NCI-H2171 (cell line): ENCODE data around the gene ZNF687.

Experiments used
- DNase-seq: peaks from one replicate; lab custom pipeline; 2025; lab: John Stamatoyannopoulos, UW

Gene ZNF687

DNA sequence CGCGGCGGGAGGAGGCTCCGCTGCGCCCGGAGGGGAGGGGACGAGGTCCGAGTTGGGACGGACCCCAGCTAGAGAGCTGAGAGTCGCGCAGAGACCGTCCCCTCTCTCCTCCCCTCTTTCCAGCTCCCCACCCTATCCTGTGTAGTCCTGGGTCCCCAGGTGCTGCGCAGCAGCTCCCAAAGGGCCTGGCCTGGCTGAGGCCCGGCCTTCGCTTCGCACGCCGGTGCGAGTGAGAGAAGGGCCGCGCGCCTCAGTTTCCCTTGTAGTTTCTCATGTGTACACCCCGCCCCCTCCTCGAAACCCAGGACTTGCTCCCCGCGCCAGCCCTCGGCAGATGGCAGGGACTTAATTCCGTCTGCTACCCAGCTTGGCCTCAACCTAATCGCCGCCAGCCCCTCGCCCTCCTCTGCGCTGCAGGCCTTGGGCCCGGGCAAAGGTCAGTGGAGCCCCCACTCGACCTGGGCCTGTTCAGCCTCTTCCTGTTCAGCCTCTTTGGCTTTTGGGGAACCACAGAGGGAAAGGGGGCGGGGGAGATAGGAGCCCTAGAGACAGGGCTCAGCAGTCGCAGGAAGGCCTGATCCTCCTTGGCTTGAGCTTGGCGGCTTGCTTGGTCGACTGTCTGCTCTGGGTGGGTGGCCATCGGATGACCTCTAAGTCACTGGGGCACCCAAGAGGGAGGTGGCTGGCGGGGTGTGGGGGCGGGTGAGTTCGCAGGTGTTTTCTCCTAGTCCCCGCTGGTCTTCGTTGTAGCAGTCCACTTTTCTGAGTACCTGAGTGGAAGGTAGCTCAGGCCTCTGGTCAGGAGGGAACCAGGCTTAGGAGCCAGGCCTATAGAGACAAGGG lies 1.0 kb downstream of the ZNF687 start:
- DNase-seq, result peak; percentile 4

DNA sequence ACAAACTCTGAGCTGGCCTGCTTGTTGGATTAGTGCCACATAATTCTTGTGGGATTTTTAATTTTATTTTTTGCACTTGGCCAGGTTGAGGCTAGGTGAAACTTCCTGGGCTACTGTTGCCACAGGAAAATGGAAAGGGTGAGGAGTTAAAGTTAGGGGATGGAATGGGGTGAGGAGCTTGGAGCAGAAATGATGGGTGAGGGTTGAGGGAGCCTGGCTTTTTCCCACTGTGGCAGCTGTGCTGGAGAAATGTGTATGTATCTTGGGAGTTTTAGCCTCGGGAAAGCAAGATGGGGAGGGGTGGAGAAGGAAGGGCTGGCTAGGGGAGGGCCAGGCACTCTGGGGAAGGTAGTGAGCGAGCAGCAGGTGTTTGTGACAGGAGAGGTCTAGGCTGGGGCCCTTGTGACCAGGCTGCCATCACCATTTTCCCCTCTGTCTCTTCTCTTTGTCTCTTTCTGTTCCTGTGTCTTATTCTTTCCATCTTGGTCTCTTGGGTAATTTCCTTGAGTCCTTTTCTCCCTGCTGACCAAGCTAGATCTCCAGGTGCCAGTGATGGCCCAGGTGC lies 2.0 kb downstream of the ZNF687 start:
- DNase-seq, result no peak

DNA sequence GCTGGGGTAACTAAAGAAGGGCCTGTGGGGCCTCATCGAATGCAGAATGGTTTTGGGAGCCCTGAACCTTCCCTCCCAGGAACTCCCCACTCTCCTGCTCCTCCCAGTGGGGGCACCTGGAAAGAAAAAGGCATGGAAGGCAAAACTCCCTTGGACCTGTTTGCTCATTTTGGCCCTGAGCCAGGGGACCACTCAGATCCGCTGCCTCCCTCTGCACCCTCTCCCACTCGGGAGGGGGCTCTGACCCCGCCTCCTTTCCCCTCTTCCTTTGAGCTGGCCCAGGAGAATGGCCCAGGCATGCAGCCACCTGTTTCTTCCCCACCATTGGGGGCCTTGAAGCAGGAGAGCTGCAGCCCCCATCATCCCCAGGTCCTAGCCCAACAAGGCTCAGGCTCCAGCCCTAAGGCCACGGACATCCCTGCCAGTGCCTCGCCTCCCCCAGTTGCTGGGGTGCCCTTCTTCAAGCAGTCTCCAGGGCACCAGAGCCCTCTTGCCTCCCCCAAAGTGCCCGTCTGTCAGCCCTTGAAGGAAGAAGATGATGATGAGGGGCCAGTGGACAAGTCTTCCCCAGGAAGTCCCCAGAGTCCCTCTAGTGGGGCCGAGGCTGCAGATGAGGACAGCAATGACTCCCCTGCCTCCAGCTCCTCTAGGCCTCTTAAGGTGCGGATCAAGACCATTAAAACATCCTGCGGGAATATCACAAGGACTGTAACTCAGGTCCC lies 4.7 kb downstream of the ZNF687 start:
- no peak for DNase-seq

DNA sequence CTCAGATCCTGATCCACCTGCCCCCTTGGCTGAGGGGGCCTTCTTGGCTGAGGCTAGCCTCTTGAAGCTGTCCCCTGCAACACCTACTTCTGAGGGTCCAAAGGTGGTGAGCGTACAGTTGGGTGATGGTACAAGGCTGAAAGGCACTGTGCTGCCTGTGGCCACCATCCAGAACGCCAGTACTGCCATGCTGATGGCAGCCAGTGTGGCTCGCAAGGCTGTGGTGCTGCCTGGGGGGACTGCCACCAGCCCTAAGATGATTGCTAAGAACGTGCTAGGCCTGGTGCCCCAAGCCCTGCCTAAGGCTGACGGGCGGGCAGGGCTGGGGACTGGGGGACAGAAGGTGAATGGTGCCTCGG lies 5.2 kb downstream of the ZNF687 start:
- DNase-seq, result no peak

DNA sequence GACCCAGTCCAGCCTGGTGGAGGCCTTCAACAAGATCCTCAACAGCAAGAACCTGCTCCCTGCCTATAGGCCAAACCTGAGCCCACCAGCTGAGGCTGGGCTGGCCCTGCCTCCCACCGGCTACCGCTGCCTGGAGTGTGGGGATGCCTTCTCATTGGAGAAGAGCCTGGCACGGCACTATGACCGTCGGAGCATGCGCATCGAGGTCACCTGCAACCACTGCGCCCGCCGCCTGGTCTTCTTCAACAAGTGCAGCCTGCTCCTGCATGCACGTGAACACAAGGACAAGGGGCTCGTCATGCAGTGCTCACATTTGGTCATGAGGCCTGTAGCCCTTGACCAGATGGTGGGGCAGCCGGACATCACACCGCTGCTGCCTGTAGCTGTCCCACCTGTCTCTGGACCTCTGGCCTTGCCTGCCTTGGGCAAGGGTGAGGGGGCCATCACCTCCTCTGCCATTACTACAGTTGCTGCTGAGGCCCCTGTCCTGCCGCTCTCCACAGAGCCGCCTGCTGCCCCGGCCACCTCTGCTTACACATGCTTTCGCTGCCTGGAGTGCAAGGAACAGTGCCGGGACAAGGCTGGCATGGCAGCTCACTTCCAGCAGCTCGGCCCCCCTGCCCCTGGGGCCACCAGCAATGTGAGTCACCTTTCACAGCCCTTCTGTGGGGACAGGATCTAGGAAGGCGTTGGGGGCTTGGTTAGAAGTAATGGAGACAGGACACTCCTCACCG lies 5.8 kb downstream of the ZNF687 start:
- no peak for DNase-seq

DNA sequence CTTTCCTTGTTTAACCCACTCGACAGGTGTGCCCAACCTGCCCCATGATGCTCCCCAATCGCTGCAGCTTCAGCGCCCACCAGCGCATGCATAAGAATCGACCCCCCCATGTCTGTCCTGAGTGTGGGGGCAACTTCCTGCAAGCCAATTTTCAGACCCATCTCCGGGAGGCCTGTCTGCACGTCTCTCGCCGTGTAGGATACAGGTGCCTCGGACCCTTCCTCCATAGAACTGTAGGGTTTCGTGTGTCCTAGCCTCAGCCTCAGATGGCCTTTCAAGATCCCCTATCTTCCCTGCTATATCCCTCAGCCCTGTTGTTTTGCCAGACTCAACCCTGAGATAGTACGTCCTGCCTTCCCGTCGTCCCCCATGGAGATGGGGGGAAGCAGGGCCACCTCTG lies 6.4 kb downstream of the ZNF687 start:
- no peak for DNase-seq

DNA sequence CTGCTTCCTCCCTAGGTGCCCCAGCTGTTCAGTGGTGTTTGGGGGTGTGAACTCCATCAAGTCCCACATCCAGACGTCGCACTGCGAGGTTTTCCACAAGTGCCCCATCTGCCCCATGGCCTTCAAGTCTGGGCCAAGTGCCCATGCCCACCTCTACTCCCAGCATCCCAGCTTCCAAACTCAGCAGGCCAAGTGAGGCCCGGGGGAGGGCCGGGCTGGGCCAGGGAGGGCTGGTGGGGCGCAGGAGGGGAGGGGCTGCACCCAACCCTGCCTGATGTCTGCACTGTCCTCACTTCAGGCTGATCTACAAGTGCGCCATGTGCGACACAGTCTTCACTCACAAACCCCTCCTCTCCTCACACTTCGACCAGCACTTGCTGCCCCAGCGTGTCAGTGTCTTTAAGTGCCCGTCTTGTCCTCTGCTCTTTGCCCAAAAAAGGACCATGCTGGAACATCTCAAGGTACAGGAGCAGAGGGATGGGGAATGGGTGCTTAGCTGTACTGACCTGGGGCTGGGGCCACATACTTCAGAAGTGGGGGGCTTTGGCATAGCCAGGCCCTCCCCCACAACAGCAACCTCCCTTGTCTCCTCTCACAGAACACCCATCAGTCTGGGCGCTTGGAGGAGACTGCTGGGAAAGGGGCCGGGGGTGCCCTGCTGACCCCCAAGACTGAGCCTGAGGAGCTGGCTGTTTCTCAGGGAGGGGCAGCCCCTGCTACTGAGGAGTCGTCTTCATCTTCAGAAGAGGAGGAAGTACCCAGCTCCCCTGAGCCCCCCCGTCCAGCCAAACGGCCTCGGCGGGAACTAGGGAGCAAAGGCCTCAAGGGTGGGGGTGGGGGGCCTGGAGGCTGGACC lies 7.2 kb downstream of the ZNF687 start:
- DNase-seq, result no peak

DNA sequence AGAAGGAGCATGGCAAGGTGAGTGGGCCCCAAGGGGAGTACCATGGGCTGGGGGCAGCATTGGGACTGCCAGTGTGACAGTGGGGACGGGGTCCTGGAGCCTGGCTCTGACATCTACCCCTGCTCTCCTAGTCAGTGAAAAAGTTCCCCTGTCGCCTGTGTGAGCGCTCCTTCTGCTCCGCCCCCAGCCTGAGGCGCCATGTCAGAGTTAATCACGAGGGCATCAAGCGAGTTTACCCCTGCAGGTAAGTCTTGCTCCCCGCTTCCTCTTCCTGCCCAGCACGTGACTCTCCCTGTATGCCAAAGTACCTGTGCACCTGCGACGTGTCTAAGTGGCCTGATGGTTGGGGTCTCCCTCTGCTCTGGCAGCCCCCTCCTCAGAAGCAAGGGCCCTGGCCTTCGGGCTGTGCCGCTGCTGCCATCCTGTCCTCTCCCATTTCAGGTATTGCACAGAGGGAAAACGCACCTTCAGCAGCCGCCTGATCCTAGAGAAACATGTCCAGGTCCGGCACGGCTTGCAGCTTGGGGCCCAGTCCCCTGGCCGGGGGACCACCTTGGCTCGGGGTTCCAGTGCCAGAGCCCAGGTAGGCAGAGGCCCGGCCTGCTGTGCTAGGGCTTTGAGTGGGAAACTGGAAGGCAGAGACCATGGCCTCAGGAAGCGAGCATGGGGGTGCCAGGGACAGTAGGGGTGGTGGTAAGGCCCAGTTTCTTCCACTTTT lies 8.1 kb downstream of the ZNF687 start:
- no peak for DNase-seq

DNA sequence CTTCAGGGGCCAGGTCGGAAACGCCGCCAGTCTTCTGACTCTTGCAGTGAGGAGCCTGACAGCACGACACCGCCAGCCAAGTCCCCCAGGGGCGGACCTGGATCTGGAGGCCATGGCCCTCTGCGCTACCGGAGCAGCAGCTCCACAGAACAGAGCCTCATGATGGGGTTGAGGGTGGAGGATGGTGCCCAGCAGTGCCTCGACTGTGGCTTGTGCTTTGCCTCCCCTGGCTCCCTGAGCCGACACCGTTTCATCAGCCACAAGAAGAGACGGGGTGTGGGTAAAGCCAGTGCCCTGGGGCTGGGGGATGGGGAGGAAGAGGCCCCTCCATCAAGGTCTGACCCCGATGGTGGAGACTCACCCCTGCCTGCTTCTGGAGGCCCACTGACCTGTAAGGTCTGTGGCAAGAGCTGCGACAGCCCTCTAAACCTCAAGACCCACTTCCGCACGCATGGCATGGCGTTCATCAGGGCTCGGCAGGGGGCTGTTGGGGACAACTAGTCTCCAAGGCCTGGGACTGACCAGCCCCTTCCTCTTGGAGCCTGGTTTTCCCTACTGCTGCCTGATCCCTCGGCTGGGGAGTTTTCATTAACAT lies 8.7 kb downstream of the ZNF687 start:
- DNase-seq, result no peak

DNA sequence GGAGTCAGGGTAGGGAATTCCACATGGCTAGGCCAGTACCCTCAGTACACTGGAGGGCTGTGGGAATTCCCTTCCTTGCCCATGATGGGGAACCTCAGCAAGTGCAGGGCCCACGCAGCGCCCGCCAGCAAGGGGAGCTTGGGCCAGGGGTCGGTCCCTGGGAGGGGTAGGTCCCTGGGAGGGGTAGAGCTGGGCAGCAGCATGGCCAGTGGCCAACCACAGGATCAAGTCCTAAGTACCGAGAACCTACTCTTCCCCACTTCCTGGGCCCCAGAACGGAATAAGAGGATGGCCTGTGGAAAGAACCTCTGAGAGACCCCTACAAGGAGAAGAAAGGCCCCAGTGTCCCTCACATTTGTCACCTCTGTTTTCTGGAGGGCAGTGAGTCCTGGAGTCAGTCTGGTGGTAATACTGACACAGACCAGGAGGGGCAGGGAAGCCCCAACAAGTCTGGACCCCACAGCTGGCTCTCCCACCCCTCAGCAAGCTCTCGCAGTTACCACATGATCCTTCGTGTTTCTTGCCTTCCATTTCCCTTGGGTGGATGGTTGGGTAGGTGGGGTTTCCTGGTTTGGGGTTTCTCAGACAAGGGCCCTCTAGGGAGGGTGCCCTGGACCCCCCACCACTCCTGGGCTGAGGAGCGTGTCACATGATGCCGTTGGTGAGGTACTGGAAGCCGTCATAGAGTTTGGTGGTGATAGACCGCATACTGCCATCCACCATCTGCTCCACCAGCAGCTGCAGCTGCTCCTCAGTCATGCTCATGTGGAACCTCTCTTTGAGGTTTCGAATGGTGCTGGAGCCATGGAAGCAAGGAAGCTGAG lies 10.3 kb downstream of the ZNF687 start:
- no peak for DNase-seq

DNA sequence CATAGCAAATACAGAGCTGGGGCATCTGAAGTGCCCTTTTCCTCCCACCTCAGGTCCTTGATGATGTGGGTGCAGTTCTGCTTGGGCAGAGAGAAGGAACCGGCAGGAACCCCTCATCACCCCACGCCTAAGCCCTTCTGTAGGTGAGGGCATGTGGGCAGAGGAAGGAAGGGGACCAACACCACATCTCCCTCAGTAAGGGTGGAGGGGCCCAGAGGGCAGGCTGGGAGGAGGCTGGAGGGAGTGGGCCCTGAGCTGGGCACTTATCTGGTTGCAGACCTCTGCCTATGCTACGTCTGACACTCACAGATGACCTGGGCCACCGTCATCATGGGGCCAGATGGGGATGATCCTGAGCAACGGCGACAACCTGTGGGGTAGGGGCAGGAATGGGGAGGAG lies 11.0 kb downstream of the ZNF687 start:
- DNase-seq, result no peak

DNA sequence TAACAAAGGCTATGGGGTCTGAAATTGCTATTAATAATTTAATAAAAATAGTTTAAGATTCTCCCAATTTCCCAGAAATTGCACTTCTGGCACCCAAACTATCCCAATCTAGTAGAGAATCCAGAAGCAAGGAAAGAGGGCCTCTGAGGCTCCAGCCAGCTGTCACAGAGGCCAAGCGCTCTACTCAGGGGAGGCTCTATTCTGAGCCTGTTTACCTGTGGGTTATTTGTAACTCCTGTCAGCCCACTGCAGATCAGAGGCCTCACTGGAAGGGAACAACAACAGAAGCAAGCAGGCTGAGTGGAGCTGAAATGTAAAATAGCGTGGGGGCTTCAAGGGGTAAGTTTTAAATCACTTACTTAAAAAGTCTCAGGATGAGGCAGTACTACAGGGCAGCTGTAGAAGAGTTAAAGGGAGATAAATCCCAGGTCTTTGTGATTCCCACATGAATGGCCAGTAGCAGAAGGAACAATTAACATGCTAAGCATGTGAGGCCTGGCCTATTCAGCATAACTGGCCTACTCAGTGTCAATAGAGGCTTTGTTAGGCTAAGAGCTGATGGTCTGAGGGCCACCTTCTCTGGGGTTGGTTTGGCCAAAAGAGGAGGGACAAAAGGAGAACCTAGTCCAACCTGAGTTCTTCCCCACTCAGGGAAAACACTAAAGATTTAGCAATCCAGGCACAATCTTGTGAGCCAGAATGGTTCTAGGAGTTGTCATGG lies 12.8 kb downstream of the ZNF687 start:
- no peak for DNase-seq

DNA sequence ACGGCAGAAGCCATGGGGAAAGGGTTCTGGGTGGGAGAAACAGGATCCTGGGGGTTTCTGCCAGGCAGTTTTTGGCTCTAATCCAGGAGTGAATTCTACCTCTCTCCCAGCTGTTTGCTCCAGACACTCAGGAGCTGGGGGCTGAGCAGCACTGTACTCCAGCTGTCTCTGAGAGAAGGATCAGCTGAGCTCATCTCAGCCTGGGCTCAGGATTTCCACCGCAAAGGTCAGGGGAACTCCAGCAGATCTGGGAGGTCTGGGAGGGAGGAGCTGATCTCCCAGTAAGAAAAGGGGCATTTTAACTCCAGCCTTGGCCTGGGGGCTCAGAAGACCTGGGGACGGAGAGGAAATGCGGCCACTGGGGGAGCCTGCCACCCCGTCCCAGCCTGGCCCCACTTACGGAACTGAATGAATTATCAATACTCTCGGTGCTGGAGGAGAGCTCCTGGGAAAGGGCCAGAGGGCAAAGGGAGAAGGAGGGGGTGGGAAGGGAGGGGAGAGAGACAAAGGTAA lies 27.8 kb downstream of the ZNF687 start:
- DNase-seq, result peak; percentile 47

DNA sequence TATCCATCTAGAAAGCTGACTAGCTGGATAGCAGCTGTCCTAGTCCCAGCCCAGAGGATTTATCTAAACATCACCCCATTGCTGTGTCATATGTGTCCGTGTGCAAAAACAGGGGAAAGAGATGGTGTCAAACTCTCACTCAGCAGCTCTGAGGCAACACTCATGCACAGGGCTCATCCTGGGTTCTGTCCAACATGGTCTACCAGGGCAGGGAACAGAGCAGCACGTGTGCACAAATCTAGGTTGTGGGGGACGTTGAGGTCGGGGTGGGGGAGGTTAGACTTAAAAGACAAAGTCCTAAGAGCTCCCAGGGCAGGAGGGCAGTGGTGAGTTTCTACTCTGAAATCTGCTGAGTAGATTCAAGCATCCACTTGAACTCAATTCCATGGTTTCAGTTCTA lies 28.9 kb downstream of the ZNF687 start:
- DNase-seq, result no peak

DNA sequence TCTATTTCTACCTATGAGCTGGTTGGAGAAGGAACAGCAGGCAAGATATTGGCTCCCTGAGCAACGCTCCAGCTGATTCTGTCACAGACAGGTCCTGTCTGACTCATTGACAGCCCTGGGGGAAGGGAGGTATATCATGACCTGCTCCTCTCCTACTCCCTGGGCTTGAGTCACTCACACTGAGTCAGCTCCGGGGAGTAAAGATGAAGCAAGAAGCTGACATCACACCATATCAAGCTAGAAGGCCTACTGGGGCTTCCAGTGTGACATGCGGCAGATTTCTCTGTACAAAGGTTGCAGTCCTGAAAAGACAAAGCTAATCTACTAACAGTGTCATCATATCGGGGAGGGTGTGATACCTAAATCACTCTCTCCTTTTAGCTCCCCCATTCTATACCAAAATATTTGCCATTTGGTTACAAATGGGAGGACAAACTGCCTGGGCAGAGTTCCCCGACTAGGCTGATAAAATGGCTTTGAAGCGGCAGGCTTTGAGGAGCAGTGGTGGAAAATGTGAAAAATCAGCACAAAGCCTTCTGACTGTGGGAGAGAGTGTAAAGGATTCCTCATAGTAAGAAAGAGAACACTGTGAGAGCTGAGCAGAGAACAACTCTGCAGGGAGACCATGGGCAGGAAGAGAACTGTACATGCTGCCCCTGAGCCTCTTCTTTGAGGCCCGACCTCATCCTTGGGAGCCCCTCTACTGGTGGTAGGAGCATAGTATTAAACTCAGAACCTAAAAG lies 29.7 kb downstream of the ZNF687 start:
- no peak for DNase-seq

DNA sequence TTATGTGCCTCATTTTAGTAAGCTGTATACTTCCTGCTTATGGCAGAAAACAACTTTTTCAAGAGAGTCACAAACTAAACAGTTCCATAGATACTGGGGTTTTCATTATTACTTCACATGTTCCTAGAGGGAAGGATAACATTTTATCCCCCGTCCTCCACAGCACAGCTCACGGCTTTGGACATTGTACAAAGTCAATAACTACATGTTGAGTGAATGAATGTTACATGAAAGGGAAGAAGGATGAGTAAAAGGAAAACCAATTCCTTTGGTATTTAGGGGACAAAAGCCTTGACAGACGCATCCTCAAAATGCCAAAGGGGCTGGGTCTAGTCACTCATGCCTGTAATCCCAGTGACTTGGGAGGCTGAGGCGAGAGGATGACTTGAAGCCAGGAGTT lies 30.3 kb downstream of the ZNF687 start:
- no peak for DNase-seq

DNA sequence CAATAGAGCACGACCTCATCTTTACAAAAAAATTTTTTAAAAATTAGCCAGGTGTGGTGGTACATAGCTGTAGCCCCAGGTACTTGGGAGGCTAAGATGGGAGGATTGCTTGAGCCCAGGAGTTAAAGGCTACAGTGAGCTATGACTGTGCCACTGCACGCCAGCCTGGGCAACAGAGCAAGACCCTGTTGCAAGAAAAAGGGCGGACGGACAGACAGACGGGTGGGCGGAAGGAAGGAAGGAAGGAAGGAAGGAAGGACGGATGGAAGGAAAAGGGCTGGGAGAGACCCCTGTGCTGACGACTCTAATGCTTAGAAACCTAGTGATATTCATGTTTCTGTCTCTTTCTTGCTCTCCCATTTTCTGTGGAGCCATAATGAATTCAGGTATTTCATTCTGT lies 30.7 kb downstream of the ZNF687 start:
- DNase-seq, result no peak

DNA sequence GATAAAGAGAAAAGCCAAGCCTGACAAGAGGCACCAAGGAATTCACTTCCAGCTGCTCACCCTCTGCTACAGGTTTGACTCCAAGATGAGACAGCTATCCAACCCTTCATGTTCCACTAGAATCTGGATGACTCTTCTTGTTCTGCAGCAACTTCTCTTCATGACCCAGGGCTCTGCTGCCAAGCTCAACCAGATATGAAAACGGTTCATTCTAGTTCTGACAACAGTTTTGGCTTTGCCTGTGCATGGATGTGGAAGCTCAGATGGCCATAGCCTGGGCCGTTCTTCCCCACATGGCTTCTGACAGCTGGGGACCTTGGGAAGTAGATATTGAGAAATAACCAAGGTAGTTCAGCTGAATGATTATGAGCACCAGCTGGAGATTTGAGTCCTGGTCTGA lies 31.4 kb downstream of the ZNF687 start:
- no peak for DNase-seq
